Testis (tissue), 2 donors: ENCODE data around the gene HS2ST1.

Experiments
- CTCF ChIP-seq, 3 experiments: fragments of 450-650 bp in 2 of 3; fragments of 200-600 bp in 1 of 3; sonication (generic) in 1 of 3; IDR thresholded peaks; one replicate each; pipeline ENCODE4 v1.5.1; 2016 to 2019; ENCODE audit warnings: antibody characterized with exemption in 3 of 3, mild to moderate bottlenecking in 2 of 3, moderate library complexity in 1 of 3
- POLR2A ChIP-seq: fragments of 450-650 bp; IDR thresholded peaks from one replicate; pipeline ENCODE4 v1.6.1; 2017; ENCODE audit warnings: antibody characterized with exemption, mild to moderate bottlenecking, moderate library complexity

DNA sequence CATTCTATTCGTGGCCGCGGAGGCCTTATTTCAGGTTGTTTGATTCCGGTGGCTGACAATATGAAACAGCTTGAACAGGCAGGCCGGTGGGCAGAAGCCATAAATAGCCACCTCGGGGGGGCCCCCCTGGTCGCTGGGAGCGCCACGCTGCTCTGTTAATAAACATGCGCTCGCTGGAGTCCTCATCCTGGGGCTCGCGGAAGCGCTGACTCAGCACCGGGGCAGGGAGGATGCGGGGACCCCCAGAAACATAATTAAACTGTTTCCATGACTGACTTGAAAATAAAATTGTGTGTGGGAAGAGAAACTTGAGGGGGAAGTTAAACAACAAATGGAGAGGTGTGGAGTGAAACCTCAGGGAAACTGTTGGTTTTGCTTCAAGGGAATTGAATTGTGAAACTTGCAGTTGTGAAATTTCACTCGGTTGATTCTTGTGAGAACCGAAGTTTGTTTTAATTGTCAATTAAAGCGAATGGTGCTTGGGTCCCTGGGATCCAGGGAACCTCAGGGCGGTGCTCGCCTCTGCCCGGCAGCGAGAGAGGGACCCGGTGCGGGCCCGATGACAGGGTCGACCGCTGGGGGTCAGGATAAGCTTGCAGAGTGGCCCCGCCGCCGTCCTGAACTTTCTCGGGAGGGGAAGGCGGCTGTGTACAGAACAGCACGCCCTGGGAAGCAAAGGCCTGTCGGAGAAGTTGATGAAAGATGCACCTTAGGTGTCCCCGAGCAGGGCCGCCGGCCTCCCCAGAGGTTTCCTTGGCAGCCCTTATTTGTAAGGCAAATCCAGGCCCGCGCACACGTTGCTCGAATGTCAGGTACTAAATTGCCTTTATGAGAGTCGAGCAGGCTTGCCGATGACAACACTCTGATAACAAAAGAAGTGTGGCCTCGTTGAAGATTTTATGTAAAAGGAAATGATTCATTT, 237.3 kb downstream of the HS2ST1 start:
- peak; percentile 14 to 44 (median 18) for TF ChIP-seq CTCF (IDR thresholded peaks at IDR 0.05)
- no peak for TF ChIP-seq POLR2A
